Left hindlimb (tissue), 1 donor: Measurements from ENCODE around the gene DOCK2.
"Not testable (repeated sequence)": the region's sequence is repeated elsewhere in the genome, so short reads cannot be mapped to it uniquely, and the experiment has no call there.

Experiments used
- DNase-seq: peaks from one replicate; pipeline ENCODE4 v3.0.0-alpha.2; 2018

Gene DOCK2

DNA sequence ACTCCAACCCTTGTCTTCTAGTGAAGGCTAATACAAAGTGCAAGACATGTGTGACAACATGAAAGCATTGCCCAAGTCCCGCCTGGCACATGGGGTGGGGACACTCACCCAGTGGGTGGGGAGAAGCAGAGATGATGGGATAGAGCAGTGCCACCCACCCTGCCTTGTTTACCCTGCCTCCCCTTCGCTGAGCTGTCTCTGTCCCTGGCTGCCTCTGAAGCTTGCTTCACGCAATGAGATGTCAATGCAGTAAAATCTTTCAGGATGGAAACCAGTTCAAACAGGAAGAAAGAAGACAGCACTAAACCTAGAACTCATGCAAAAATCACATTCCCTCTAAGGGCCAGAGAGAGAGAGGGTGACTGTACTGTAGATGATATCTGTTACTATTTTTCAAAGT lies 195.2 kb downstream of the DOCK2 start:
- no peak for DNase-seq

DNA sequence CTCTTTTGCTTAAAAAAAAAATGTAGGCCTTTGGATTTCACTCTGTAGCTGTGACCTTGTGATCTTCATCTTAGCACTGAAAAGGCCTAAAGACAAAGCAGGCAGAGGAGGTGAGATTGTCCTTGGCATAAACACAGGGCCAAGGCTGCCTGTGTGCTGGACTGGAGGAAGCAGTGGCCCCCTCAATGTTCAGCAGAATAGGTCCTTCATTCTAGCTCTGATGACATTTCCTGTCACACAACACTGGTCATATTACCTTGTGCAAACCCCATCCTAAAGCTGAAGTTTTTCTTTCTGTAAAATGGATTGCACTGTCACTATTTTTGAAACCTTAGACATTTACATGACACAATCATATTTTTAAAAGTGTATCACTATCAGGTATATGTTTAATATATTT lies 195.8 kb downstream of the DOCK2 start:
- DNase-seq = no peak

DNA sequence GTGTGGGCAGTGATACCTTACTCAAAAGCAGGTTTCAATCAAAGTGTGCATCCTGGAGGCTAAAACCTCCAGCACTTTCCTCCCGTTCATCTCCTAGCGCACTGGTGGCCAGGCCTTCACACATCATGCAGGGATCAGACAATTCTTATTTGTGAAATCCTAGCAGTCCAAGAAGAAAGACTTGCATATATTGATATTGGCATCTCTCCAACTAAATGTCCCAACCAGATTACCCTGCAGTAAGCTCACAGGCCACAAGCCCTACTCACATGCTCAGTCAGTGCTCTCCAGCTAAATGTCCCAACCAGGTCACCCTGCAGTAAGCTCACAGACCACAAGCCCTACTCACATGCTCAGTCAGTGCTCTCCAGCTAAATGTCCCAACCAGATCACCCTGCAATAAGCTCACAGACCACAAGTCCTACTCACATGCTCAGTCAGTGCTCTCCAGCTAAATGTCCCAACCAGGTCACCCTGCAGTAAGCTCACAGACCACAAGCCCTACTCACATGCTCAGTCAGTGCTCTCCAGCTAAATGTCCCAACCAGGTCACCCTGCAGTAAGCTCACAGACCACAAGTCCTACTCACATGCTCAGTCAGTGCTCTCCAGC lies 196.7 kb downstream of the DOCK2 start:
- not testable (repeated sequence) for DNase-seq

DNA sequence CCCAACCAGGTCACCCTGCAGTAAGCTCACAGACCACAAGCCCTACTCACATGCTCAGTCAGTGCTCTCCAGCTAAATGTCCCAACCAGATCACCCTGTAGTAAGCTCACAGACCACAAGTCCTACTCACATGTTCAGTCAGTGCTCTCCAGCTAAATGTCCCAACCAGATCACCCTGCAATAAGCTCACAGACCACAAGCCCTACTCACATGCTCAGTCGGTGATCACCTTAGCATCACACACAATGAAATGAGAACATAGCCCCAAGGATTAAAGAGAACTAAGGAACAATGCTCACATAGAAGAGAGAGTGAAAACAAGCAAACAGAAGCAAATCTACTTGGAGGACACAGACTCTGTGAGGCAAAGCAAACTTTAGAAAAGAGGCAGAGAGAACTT lies 197.5 kb downstream of the DOCK2 start:
- not testable (repeated sequence) for DNase-seq

DNA sequence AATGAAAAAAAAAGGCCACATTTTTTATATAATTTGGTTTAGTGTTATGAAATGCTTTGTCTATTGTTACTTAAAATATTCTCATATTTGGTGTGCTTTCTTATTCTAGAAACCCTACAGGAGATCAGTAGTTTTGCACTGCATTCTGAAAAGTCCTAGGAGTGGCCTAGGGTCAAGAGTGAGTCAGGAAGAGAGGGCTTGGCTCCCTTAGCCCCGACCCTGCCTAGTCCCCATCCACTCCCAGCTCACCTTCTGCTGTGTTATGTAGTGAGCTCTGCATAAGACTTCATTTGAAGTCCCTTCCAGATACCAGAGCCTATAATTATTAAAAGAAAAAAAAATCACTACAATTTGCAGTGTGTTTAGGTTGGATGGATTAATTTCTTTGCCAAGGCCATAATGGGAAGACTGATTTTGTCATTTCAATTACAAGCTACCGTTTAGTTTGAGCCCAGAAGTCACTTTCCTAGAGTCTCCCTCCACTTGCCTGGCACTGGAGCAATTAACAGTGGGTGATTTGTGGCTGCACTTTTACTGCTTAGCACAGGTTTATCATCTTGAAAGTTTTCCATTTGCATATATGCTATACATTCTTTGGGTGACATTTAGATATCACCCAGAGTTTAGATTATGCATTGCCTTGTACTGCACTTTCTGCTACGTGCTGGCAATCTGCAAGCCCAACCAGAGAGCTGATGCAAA lies 199.9 kb downstream of the DOCK2 start:
- no peak for DNase-seq

DNA sequence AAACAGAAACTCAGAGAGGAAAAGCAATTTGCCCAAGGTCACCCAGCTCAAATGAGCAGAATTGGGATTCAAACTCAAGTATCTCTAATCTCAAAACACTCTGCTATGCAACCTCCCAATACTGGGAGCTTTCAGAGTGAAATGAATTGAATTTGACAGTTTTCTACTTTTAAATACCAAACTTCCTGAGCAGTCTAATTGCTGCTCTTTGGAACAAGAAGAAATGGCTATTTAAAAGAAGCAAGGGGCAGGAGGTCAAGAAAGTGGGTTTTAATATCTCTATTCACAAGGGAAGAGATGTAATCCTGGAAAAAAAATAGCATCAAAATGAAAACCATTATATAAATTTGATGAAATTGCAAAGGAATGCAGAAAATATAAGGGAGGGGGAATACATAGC lies 200.6 kb downstream of the DOCK2 start:
- no peak for DNase-seq

DNA sequence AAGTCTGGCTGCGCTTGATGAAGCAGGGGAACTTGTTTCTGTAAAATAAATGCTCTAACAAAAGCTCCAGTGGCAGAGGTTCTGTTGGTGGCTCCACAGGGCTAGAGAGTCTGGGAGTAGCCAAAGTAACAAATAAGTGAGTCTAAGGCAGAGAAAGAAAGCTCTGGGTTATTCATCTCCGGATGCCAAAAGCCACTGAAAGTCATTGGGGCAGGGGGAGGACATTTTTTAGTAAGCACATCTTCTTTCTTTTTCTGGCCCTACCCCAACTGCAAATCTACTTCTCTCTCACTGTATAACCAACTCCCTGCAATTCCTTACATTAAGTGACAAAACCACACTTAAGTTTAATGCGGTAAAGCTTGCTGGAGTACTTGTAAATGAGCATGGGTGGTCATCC lies 201.6 kb downstream of the DOCK2 start:
- DNase-seq = no peak

DNA sequence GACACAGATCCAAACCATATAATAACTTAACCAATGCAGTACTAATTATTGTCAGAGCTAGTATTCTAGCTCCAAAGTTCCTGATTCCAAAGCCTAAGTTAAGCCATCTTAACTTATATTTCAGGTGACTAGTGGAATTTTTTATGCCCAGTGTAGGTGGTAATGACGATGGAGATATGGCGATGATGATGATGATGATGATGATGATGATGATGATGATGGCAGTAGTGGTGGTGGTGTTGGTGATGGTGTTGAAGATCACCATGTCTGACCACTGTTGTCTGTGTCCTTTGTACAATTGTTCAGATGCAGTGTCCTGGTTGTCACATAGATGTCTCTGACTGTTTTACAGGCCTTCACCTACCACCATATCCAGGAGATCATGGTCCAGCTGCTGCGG lies 203.3 kb downstream of the DOCK2 start:
- DNase-seq = no peak

DNA sequence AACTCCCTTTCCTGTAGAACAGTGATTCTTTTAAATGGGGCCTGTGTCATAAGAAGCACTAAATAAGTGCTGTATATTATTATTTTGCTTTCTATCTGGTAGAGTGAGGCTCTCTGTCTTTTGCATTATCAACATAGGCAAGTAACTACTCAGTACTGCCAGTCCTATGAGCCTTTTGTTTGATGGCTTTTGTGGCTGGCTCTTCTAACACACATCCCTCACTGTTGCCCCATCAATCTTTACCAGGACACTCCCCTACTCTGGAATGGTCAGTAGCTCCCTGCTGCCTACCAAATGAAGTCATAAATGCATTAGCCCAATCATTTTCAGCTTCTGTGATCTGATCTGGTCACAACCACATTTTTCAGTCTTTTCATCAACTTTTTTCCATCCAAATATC lies 205.6 kb downstream of the DOCK2 start:
- no peak for DNase-seq

DNA sequence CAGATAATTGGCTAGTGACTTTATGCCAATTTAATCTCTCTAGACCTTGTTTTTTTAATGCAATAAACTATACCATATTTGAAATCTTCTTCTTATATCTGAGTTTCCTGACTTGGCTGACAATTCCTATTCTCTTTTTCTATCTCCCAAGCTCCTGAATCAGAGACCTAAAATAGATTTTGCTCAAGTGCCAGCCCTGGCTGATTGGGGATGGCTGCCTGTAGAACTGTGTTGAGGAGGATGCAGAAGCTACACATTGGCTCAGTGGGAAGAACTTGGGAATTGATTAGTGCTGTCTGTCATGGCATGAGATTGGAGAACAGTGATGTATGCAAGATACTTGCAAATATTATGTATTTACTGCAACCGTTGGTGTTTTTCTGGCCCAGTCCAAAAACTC lies 210.4 kb downstream of the DOCK2 start:
- no peak for DNase-seq

DNA sequence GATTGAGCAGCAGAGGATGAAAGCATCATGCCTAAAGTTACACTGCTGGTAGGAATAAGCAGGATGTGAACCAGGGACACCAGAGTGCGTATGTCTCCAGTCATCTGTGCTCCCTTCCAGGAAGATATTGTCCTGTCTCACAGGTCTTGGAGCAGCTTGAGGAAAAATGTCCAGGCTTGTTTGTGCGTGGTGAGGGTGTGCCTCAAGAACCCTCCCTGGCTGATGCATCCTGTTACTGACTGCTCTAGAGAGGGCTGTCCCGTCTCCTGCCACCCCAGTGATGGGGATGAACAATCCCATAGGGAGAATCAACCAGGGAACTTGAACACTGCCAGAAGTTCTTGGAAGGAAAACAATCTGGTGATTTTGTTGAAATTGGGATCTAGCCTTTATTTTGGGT lies 211.2 kb downstream of the DOCK2 start:
- DNase-seq = no peak

DNA sequence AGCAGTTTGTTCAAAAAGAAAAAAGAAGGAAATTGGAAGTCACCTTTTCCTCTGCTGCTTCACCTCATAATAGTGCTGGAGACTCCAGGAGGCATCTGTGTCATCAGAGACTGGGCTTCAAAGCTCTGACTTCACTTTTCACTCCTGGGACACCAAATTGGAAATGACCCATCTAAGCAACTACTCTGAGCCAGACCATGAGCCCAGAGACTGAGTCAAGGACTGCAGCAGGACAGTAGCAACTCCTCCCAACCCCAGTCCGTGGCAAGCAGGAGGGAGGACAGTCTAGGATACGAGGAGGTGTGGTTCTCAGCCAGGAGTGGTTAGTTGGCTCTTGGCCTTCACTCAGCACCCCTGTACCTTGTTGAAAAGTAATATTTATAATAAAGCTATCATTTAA lies 211.7 kb downstream of the DOCK2 start:
- DNase-seq = no peak

DNA sequence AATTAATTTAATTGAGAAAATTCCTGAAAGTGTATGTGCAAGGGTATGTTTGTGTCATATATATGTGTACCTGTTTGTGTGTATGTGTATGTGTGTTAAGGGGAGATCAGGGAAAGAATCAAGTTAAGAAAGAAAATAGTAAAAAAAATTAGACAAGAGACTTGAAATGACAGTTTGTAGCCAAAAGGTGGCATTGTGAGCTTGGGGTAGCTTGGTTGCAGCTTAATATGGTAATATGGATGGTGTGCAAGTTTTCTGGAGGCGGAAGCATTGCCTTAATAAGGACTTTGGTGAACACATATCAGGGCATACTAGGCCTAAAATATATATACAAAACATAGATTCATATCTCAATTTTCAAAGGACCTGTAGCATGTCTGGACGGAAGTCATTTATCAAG lies 213.3 kb downstream of the DOCK2 start:
- no peak for DNase-seq

DNA sequence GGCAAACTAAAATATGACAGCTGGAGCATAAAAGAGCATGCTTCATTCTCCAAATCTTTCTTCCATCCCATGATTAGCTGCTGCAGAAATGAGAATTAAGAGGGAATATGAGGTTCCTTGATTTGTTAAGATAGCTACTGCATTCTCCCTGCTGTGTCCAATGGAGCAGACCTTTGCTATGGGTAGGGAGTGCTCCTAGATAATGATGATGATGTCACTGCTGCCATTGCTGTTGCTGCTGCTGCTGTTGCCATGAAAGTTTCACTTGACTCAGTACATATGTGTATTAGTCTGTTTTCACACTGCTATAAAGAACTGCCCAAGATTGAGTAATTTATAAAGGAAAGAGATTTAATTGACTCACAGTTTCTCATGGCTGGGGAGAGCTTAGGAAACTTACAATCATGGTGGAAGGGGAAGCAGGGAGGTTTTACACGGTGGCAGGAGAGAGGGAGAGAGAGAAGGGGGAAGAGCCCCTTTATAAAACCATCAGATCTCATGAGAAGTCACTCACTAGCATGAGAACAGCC lies 214.3 kb downstream of the DOCK2 start:
- no peak for DNase-seq

DNA sequence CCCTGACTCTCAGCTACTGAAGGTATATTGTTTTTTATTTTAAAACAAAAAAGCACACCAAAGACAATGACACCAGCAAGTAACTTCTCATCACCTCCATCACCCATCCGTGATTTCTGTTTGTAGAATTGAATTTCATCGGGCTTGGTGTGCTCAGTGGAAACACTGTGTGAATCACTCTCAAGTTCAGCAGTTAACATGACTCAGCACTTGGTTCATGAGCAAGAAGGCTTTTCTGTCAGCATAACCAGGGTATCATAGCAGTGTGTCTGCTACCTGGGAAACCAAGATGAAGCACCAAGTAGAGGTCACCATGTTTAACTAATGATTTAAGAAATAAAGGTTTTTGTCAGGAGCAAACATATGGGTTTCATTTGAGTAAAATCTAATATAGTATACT lies 219.5 kb downstream of the DOCK2 start:
- no peak for DNase-seq

DNA sequence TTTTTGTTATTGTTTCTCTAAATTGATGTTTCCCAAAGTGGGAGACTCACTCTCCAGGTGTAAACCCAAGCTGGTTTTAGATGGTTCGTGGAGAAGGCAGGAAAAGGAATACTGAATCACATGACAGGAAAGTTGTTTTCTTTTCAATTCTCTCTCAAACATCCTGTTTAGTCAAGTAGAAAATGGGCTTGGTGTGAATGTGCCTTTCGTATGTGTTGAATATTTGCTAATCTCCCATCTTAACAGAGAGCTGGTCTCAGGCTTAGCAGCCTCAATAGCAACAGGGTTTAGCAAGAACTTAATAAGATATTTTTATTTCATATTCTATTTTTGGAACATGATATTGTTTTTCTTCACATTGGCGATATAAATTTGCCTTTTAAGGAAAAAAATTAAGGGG lies 223.5 kb downstream of the DOCK2 start:
- no peak for DNase-seq

DNA sequence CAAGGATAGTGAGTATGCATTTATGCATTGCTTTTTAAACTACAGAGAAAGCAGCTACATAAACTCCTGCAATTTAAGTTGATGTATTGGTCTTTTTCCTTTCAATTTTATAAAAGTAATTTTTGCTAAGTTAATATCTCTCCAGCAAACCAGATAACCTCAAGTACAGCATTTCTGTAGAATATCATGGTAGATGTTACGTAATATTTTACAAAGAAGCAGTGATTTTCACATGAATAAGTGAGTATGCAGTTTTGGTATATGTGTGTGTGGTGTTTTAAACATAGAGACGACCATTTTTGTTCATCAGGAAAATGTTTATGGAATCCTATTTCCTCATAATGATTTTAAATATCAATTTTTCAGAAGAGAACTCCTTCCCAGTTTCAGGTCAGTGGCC lies 224.4 kb downstream of the DOCK2 start:
- no peak for DNase-seq

DNA sequence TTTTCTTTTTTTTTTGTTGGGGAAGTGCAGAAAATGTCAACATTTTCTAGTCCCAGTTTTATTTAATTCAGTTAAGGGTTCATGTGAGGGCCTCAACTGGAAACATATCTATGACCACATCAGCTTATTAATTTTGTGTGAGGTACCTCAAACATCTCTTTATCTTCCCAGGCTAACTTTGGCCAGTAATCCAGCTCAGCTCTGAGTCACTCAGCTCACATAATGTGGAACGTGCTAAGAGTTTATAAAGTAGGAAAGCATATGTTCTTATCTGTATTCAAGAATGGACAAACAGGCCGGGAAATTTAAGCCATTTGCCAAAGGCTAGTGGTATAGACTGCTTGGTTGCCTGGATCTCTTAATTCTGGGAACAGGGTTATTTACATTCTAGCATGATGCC lies 224.9 kb downstream of the DOCK2 start:
- DNase-seq = no peak

DNA sequence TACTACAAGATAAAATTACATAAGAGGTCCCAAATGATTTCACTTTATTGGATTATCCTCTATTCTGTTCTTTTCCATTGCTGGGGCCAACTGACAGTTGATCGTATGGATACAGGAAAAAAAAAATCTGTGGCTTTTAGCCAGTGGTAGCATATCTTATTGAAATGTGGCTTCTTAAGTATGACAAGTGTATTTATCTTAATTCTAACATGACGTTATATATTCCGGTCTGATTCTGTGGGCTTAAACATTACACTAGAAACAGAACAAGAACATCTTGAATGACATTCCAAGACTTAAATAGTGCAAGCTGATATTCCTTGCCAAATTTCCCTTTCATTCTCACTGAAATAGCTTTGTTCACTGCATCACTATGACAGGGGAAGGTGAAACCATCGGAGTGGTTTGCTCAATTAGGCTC lies 225.3 kb downstream of the DOCK2 start:
- no peak for DNase-seq

DNA sequence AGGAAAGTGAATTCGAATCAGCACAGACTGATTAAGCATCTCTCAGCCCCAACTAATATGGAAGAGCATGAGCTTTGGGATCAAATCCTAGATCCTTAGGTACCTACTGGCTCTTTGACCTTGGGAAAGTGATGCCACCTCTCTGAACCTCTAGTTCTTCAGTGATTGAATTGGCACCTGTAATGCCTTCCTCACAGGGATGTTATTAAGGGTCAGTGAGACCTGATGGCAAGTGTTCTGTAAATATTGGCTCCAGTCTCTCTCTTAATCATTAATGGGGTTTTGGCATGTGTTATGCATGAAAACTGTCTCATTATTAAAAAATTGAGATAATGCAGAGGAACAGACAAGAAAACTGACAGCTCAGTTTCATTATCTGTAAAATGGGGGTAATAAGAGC lies 227.4 kb downstream of the DOCK2 start:
- no peak for DNase-seq

DNA sequence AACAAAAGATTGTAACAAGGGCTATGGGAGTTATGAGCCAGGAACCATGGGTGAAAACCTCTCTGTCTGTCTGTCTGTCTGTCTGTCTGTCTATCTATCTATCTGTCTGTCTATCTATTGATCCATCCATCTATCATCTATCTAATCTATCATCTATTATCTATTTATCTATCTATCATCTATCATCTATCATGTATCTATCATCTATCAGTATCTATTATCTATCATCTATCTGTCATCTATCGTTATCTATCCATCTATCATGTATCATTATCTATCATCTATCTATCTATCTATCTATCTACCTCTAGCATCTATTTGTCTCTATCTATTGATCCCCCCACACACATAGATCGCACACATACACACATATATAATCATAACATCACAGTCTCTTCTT lies 230.3 kb downstream of the DOCK2 start:
- no peak for DNase-seq

DNA sequence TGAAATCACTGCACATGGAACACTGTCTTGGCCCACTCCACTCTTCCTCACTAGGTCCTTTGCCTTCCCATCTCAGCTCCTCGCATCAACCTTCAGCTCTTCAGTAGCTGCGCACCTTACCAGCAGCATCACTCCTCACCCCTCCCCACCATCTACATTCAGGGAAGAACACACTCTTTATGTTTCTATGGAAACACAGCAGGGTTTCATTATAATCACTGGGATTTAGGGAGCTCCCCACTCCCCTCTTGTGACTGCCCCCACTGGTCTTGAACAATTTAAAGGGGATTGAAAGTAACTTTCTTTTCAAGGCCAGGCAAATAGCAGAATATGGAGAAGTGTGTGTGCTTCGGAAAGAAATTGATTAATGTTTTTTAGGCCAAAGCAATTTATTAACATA lies 232.0 kb downstream of the DOCK2 start:
- DNase-seq = no peak

DNA sequence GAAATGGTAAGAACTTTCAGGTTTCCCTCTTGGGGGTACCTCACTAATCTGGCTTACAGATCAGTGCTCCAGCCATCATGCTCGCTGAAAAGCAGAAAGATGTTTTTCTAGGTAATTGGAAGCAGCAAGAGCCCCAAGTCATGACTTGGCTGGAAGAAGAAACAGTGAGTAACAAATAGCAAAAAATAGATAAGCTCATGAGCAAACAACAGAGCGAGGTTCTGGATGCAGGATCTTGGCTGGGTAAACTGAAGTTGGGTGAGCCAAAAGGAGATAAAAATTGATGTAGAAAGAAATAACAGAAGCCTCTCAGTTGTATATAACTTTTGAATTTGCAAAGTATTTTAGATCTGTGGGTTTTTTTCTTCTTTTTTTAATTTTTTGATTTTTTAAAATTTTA lies 233.1 kb downstream of the DOCK2 start:
- DNase-seq = no peak

DNA sequence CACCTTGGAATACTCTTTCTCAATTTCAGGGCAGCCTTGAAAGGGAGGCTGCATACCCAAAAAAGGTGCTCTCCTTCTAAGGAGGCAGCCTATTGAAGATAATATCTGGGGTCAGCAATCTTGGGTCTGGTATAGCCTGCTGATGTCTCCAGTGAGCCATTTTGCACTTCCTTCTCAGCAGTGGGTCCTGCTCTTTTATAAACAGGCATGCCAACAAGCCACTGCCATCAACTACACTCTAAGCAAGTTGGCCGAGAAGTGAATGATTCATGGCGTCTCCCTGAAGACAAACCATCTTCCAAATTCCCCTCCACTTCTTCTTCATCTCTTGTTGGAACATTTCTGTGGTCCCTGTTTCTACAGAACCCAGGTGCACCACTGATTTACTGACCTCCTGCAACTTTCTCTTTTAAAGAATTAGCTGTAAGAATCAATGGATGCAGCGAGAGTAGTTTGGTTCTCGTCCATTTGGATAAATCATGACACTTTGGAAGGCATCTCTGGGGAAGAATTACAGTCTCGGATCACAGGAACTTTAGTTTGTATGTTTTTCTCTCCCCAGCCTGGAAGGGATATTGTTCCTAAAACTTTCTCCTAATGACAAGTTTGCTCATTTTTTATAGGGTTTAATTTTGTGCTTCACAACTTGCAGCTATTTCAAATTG lies 234.9 kb downstream of the DOCK2 start:
- no peak for DNase-seq
